HG03159 (cell line): ENCODE measurements around the gene INCENP.
"Not testable (repeated sequence)": the region's sequence is repeated elsewhere in the genome, so short reads cannot be mapped to it uniquely, and the experiment has no call there.

ENCODE experiments used
- ATAC-seq: cut with Tn5 transposase; IDR thresholded peaks from one replicate; pipeline ENCODE4 v1.9.1; 2021; ENCODE audit warnings: mild to moderate bottlenecking, moderate library complexity; ENCODE audit not compliant: unreplicated experiment

INCENP gene

DNA sequence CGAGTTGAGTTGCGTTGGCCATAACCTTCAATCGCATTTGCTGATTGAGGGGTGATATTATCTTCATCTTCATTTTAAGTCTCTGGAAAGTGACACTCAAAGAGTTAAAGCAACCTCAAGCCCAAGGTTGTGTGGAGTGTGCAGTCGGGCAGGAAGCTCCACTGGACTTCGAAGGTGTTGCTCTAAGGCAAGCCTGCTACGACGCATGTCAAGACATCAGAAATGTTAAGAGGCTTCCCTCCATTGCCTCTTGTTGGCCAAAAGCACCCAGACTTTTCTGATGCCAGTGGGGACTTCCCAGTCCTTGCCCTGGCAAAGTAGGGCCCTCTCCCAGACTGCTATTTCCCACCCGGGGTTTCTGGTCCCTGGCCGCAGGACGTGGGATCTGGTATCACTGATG is 42.6 kb downstream of the INCENP start:
- ATAC-seq, result no peak

DNA sequence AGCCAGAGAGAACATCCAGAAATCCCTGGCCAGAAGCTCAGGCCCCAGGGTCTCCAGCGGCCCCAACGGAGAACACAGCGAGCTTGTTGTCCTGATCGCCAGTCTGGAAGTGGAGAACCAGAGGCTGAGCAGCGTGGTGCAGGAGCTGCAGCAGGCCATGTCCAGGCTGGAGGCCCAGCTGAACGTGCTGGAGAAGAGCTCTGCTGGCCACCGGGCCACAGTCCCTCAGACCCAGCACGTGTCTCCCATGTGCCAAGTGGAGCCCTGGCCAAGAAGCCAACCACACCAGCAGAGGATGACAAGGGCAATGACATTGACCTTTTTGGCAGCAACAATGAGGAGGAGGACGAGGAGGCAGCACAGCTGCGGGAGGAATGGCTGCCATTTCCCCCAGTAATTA is 45.6 kb downstream of the INCENP start:
- ATAC-seq, result no peak

DNA sequence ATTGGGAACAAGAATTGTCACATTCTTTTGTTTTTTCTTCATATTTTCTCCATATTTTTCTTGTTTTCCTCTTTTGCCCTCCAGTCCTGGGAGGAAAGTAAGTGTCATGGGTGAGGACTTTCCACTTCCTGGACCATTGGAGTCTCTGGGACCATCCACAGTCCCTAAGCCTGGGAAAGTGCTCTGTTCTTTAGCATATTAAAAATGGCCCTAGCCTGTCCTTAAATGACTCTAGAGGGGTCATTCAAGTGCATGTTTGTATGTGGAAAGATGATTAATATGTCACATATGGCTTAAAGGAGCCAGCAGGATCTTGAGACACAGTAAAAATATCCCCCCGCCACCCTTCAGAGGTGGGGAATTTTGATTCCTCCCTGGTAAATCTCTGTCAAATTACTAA is 46.1 kb downstream of the INCENP start:
- ATAC-seq, result no peak

DNA sequence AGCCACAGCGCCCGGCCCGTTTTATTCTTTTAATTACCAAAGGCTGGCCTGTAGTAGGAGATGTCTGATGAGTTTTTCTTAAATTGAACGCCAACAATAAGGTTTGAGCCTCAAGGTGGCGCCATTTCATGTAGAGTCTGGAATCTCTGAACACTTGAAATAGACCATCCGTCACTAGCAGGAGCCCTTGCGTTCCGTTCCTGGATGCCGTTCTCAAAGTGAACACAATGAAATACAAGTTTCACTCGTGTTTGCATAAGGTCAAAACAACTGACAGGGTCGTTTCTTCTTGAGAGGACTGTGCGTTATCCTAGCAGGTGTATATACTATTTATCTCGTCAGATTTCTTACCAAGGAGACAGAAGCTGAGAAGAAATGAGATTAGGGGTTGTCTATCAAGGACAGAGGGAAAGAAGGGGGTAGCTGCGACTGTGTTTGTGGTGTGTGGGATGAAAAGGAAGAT is 47.5 kb downstream of the INCENP start:
- ATAC-seq, result no peak

DNA sequence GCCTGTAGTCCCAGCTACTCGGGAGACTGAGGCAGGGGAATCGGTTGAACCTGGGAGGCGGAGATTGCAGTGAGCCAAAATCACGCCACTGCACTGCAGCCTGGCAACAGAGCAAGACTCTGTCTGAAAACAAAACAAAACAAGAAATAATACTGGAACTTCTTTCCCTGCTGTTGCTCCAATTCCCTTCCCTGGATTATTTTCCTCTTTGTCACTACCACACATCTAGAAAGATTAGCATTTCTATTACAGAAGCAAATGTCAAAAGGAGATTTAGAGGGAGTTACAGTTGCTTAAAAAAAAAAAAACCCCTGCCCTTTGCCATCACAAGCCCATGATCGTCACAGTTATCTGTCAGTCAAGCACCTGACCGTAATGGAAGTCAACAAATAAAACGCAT is 48.5 kb downstream of the INCENP start:
- no peak for ATAC-seq

DNA sequence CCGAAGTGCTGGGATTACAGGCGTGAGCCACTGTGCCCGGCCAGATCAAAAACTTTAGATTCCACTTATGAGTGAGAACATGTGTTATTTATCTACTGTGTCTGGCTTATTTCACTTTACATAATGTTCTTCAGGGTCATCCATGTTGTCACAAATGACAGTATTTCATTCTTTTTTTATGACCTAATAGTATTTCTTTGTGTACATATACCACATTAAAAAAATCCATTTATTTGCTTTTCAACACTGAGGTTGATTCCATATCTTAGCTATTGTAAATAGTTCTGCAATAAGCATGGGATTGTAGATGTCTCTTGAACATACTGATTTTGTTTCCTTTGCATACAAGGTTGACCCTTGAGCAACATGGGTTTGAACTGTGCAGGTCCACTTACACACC is 53.0 kb downstream of the INCENP start:
- no peak for ATAC-seq

DNA sequence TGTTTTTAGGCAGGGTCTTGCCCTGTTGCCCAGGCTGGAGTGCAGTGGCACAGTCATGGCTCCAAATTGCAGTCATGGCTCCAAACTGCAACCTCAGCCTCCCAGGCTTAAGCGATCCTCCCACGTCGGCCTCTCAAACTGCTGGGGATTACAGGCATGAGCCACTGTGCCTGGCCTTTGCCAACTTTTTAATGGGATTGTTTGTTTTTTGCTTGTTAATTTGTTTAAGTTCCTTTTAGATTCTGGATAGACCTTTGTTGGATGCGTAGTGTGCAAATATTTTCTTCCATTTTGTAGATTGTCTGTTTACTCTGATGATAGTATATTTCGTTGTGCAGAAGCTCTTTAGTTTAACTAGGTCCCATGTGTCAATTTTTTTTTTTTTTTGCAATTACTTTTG is 56.2 kb downstream of the INCENP start:
- ATAC-seq, result no peak

DNA sequence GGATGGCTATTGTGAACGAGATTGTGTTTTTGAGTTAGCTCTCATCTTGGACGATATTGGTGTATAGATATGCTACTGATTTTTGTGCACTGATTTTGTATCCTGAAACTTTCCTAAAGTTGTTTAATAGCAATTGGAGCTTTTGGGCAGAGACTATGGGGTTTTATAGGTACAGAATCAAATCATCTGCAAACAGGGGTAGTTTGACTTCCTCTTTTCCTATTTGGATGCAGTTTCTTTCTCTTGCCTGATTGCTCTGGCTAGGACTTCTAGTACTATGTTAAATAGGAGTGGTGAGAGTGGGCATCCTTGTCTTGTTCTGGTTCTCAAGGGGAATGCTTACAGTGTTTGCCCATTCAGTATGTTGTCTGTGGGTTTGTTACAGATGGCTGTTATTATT is 57.3 kb downstream of the INCENP start:
- ATAC-seq, result no peak

DNA sequence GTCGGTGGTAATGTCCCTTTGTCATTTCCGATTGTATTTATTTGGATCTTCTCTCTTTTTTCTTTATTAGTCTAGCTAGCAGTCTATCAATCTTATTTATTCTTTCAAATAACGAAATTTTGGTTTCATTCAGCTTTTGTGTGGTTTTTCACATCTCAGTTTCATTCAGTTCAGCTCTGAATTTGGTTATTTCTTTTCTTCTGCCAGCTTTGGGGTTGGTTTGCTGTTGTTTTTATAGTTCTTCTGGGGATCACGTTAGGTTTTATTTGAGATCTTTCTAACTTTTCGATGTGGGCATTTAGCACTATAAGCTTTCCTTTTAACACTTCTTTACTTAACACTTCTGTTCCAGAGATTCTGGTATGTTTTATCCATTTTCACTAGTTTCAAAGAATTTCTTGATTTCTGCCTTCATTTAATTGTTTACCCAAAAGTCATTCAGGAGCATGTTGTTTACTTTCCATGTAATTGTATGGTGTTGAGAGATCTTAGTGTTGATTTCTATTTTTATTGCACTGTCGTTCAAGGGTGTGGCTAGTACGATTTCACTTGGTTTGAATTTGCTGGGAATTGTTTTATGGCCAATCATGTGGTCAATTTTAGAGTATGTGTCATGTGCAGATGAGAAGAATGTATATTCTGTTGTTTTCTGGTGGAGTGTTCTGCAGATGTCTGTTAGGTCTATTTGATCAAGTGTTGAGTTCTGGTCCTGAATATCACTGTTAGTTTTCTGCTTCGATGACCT is 58.5 kb downstream of the INCENP start:
- no peak for ATAC-seq

DNA sequence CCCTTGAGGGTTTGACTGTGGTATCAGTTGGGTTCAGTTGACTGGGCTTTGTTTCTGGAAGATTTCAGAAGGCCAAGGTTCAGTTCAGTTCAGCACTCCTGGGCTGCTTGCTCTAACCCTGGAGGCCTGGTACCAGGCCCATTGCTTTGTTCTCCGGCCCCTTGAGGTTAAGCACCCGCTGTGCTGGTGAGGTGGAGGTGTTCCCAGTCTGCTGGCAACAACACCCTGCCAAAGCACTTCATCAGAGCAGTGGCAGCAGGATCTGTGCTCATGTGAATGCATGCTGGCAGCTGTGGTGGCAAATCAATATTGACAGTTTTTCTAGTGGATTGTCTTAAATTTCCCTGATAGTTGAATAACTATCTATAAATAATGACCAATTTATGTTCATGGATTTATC is 62.4 kb downstream of the INCENP start:
- no peak for ATAC-seq

DNA sequence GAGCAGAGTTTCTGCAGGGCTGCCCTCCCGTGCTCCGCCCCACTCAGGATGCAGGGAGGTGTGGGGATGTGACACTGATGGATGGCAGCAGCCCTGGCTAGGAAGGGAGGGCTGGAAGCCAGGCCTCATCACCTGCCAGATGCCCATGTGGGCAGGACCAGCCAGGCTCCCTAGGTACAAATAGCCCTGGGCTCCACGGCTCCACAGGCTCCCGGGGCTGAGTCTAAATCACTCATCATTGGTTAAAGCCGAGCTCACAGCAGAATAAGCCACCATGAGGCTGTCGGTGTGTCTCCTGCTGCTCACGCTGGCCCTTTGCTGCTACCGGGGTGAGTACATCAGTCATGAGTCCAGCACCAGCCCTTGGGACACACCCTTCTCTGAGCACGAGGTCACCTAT is 66.2 kb downstream of the INCENP start, which contains the start of gene SCGB1D1:
TSS of gene SCGB1D1 (plus strand) at position 206 of the 400 bp plus-strand sequence. CDS start at position 275, 69 bp downstream.
- ATAC-seq, result no peak

DNA sequence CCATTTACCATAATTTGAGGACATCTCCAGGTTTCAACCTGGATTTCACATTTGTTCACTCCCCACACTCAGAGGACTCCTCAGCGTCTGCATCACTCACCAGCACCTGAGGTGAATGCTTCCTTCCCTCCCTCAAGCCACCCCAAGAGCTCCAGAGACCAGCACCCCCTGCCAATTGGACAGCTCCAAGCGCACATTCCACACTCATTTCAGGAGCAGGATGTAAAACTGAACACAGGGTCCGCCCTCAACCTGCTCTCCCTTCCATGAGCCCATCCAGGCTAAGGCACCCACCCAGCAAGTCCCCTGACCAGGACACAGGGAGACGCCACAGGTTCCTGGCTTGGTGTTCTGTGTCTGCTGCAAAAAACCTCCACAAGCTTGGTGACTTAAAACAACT is 70.1 kb downstream of the INCENP start:
- no peak for ATAC-seq

DNA sequence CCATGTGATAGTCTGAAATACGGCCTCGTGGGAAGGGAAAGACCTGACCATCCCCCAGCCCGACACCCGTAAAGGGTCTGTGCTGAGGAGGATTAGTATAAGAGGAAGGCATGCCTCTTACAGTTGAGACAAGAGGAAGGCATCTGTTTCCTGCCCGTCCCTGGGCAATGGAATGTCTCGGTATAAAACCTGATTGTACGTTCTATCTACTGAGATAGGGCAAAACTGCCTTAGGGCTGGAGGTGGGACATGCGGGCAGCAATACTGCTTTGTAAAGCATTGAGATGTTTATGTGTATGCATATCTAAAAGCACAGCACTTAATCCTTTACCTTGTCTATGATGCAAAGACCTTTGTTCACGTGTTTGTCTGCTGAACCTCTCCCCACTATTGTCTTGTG is 71.2 kb downstream of the INCENP start:
- not testable (repeated sequence) for ATAC-seq

DNA sequence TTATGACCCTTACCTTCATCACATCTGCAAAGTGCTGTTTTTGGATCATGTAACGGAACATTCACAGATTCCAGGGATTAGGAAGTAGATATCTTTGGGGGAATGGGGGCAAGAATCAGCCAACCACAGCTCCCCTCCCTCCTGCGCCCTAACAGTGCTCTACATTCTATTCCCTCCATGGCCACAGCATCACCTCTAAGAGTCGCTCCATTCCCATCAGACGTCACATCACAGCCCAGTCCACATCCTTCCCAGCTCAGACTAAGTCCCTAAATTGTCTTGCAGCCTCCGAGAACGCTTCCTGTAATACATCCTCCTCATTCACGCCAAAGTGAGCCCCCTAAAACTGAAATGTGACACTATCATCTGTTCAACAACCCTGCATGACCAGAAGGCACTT is 72.1 kb downstream of the INCENP start:
- ATAC-seq, result no peak

DNA sequence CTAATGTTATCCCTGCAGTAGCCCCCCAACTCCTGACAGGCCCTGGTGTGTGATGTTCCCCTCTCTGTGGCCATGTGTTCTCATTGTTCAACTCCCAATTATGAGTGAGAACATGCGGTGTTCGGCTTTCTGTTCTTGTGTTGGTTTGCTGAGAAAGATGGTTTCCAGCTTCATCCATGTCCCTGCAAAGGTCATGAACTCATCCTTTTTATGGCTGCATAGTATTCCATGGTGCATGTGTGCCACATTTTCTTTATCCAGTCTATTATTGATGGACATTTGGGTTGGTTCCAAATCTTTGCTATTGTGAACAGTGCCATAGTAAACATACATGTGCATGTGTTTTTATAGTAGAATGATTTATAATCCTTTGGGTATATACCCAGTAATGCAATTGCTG is 73.6 kb downstream of the INCENP start:
- not testable (repeated sequence) for ATAC-seq

DNA sequence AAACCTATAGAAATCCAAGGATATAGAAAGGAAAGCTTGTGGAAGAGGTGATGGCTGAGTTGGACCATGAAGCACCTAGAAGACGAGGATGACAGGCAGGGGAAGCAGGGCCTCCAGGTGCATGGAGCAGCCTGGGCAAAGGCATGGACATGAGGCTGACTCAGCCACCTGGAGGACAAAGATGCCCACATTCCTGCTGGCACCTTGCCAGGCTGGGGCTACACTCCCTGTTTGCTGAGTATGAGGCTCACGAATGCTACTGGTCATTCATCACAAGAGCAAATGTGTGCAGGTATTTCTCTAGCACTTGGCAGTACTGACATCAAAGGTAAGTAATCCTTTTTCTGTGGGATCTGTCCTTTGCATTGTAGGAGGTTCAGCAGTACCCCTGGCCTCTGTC is 77.6 kb downstream of the INCENP start:
- no peak for ATAC-seq
